Mononuclear cell (primary cell): ENCODE results near the gene PXDN. TPM values are rescaled to one million over a fixed set of nuclear protein-coding genes. Genes with fewer than 3 reads are reported as not detected.

ENCODE experiments used
- H3K27me3 ChIP-seq: 2 replicates; pipeline ENCODE4 v1.6.0; 2011; ENCODE audit warnings: low read length, control low read depth; ENCODE audit not compliant: insufficient read depth
- H3K4me1 ChIP-seq: 2 replicates; pipeline ENCODE4 v1.5.1; 2011; ENCODE audit warnings: mild to moderate bottlenecking, low read length, control low read depth; ENCODE audit not compliant: insufficient read depth
- H3K4me3 ChIP-seq: 2 replicates; pipeline ENCODE4 v1.5.1; 2011; ENCODE audit warnings: mild to moderate bottlenecking, low read length, moderate library complexity
- H3K9me3 ChIP-seq: 2 replicates; pipeline ENCODE4 v1.5.1; 2011; ENCODE audit warnings: low read depth, mild to moderate bottlenecking, control low read depth, low read length
- total RNA-seq: library from RNA; depleted of rRNA; stranded (reverse); fragments of >200 nt; gene quantifications from one replicate; pipeline ENCODE4 v1.2.3, GENCODE V29; 2012

PXDN gene
- total RNA-seq, 1 donor = 0.94 TPM

DNA sequence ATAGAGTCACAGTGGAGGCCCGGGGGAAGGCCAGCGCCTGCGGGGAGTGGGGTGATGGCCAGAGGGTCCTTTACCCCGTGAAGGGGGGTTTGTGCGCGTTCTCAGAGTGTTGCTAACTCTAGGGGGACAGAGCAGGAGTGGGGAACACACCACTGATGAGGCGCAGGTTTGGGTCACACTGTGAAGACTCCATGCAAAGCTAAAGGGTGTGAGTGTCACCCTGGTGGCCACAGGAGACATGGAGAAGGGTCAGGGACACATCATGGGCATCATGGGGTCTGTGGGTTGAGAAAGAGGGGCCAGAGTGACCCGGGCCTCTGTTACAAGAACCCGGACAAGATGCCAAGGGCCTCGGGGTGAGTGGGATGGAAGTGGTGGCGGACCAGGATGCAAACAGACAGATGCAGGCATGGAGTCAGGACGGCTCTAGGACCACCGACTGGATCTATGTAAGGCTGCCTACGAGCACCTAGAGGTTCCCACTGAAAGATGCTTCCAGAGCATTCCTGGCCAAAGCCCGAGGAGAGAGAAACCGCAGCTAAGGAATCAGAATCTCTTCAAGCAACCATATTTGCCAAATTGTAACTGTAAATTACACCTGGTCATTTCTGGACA lies 84.3 kb downstream of the PXDN start:
- H3K4me3 ChIP-seq = no peak overlapping the region
- no peaks in the 10 kb centered on the region for H3K9me3 ChIP-seq
- H3K27me3 ChIP-seq = no peaks in the 10 kb centered on the region
- no peaks in the 10 kb centered on the region for H3K4me1 ChIP-seq

GRCh38 chr2:1658394-1659151 lies 85.7 kb downstream of the PXDN start:
- Histone ChIP-seq H3K4me3 (no peak overlapping the region), H3K9me3 (no peaks in the 10 kb centered on the region), H3K4me1 (no peaks in the 10 kb centered on the region), H3K27me3 (no peaks in the 10 kb centered on the region)

DNA sequence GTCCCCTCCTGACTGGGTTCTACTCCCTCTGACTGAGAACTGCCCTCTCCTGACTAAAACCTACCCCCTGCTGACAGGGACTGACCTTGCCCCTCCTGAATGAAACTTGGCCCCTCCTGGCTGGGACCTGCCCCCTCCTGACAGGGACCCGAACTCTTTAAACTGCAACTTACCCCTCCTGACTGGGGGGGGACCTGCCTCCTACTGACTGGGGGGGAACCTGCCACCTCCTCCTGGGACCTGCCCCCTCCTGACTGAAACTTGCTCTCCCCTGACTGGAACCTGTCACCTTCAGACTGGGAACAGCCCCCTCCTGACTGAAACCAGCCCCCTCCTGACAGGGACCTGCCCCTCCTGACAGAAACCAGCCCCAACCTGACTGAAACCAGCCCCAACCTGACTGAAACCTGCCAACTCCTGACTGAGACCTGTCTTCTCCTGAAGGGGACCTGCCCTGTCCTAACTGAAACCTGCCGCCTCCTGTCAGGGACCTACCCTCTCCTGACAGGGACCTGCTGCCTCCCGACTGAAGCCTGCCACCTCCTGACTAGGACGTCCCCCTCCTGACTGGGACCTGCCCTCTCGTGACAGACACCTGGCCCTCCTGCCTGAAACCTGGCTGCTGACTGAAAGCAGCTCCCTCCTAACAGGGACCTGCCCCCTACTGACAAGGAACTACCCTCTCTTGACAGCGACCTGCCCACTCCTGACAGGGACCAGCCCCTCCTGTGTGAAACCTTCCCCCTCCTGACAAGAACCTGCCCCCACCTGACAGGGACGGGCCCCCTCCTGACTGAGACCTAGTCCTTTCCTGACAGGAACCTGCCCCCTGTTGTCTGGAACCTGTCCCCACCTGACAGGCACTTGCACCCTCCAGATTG lies 87.1 kb downstream of the PXDN start:
- no peaks in the 10 kb centered on the region for H3K27me3 ChIP-seq
- H3K4me1 ChIP-seq = no peaks in the 10 kb centered on the region
- no peaks in the 10 kb centered on the region for H3K9me3 ChIP-seq
- no peak overlapping the region for H3K4me3 ChIP-seq

DNA sequence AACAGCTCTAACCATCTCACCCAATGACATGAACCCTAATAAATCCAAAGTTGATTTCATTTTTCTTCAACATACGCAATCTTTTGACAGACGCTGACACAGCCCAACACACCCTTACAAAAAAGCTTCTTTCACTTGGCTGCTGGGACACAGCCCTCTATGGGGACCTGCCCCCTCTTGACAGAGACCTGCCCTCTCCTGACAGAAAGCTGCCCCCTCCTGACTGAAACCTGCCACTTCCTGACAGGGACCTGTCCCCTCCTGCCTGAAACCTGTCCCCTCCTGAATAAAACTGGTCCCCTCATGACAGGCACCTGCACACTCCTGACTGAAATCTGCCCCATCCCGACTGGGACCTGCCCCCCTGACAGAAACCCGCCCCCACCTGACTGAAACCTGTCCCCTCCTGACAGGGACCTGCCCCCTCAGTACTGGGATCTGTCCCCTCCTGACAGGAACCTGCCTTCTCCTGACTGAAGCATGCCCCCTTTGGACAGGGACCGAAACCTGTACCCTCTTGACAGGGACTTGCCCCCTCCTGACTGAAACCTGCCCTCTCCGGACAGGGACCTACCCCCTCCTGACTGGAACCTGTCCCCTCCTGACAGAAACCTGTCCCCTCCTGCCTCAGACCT lies 87.9 kb downstream of the PXDN start:
- H3K4me3 ChIP-seq = no peak overlapping the region
- H3K9me3 ChIP-seq = no peaks in the 10 kb centered on the region
- H3K4me1 ChIP-seq = no peaks in the 10 kb centered on the region
- H3K27me3 ChIP-seq = no peaks in the 10 kb centered on the region

GRCh38 chr2:1655461-1655860 lies 88.9 kb downstream of the PXDN start:
- no peak overlapping the region for H3K4me3 ChIP-seq
- H3K4me1 ChIP-seq = no peaks in the 10 kb centered on the region
- H3K9me3 ChIP-seq = no peaks in the 10 kb centered on the region
- no peaks in the 10 kb centered on the region for H3K27me3 ChIP-seq

DNA sequence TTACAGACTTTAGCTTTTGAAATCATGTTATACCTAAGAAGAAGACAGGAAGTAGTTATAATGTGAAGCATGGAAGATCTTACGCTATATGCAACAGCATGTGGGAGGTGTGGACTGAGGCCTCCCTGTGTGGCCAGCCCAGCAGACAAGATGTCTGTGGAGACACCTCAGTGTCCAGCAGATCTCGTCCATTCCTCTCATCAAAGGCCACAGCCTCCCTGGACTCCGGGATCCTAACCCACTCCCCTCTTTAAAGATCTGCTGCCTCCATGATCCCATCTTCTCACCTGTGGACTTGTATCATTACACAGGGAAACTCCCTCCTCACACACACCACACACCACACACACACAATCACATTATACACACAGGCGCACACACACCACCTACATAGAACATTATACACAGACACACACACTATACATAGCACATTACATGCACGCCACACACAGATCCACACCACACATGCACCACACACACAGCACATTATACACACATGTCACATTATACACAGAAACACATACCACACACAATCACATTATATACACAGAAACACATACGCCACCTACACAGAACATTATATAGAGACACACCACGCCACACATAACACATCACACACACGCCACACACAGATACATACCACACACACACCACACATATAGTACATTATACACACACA lies 89.5 kb downstream of the PXDN start:
- Histone ChIP-seq H3K4me3 (no peak overlapping the region), H3K27me3 (no peaks in the 10 kb centered on the region), H3K4me1 (no peaks in the 10 kb centered on the region), H3K9me3 (no peaks in the 10 kb centered on the region)

- Histone ChIP-seq H3K9me3 (no peaks in the 10 kb centered on the region), H3K27me3 (no peaks in the 10 kb centered on the region), H3K4me3 (no peak overlapping the region), H3K4me1 (no peaks in the 10 kb centered on the region)
Measured at GRCh38 chr2:1653956-1654695, 90.2 kb downstream of the PXDN start.

DNA sequence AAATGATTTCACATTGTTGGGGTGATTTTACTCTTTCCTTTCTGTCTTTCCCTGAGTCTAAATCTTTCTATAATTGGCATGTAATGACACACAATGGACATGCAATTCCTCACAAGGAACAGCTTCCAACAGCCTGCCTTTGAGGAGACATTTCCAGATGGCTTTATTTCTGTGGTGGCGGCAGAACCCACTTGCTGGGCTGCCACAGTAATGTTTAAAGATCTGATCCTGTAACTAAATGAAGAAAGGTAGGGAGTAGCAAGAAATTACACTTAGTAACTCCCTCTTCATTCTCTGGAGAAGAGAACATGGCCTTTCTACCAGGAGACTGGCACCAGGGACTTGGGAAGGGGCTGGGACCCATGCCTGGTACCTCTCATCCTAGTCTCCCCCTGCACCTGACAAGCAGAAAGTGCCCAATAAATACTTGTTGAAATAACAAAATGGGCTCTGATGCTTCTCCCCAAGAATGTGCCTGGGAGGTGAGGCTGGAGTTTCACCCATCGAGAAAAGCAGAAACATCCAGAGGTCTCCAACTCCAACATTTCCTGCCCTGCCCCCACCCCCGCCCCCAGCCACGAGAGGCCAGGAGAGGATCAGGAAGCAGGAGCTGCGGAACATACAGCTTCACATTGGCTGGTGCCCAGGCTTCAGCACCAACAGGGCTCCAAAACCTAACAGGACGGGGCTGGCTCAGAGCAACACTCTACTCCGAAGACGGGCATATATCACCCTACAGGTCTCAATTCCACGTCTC lies 92.1 kb downstream of the PXDN start:
- Histone ChIP-seq H3K9me3 (no peaks in the 10 kb centered on the region), H3K27me3 (no peaks in the 10 kb centered on the region), H3K4me1 (no peaks in the 10 kb centered on the region), H3K4me3 (no peak overlapping the region)

- Histone ChIP-seq H3K4me1 (no peaks in the 10 kb centered on the region), H3K4me3 (no peak overlapping the region), H3K27me3 (no peaks in the 10 kb centered on the region), H3K9me3 (no peaks in the 10 kb centered on the region)
Measured at GRCh38 chr2:1651121-1652033, 92.9 kb downstream of the PXDN start.

GRCh38 chr2:1650085-1650872 lies 94.0 kb downstream of the PXDN start:
- Histone ChIP-seq H3K4me1 (no peaks in the 10 kb centered on the region), H3K9me3 (no peaks in the 10 kb centered on the region), H3K27me3 (no peaks in the 10 kb centered on the region), H3K4me3 (no peak overlapping the region)

DNA sequence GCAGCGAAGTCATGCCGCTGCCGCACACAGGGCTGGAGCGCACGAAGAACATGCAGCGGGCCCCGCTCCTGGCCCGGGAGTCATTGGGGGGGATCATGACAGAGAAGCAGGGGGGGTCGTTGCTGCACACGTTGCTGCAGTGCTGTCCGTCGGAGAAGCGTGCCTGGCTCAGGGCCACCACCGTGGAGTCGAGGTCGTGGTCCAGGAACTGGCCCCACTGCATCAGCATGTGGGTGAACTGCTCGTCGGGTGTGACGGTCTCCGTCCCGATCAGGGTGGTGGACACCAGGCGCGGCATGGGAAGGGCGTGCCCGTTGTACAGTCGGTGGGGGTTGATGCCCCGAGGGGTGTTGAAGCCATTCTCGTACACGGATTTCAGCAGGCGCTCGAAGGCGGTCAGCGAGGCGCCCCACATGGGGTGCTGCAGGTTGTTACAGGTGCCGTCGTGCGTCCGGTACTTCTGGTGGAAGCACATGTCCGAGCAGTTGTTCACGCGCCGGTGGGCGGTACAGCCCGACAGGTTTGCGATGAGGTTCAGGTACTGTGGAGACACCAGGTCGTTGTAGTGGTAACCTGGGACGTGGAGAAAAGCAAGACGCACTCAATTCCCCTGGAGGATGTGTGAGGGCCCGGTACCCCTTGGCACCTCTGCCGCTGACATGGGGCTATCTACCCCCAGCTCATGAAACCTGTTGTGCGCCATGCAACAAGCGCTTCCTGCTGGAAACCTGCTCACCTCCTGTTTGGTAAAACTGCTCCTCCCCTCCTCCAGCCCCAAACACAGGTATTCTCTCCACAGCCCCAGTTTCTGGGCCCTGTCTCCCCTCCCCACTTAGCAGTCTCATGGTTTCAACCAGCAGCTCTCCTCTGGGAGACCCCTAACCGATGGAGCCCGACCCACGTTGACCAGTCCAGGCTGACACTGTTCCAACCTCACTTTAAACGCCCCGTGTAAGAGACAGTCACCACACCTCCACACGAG lies 94.9 kb downstream of the PXDN start:
- H3K4me1 ChIP-seq = no peaks in the 10 kb centered on the region
- no peak overlapping the region for H3K4me3 ChIP-seq
- H3K9me3 ChIP-seq = no peaks in the 10 kb centered on the region
- H3K27me3 ChIP-seq = no peaks in the 10 kb centered on the region
